Stomach (tissue), 9 donors: ENCODE results near the gene KIF6. TPM values are rescaled to one million over a fixed set of nuclear protein-coding genes. Genes with fewer than 3 reads are reported as not detected.

Experiments
- DNase-seq, 2 donors: peaks; one replicate each; pipeline versions ENCODE4 v3.0.0 to v3.0.0-alpha.2; 2013 to 2019
- H3K27ac ChIP-seq, 5 donors: fragments of 200-600 bp in 4 of 5; sonication (generic) in 4 of 5; one replicate each; pipeline ENCODE4 v1.5.1; 2013 to 2019; ENCODE audit warnings: mild to moderate bottlenecking in 1 of 5, moderate library complexity in 1 of 5
- H3K27me3 ChIP-seq, 3 donors: fragments of 200-600 bp; sonication (generic); one replicate each; pipeline ENCODE4 v1.5.1; 2017 to 2019; ENCODE audit warnings: mixed run types in 1 of 3
- H3K36me3 ChIP-seq, 4 donors: fragments of 200-600 bp; sonication (generic); 1 replicate in 3 of 4; 2 replicates in 1 of 4; pipeline ENCODE4 v1.5.1; 2016 to 2019
- H3K4me1 ChIP-seq, 4 donors: fragments of 200-600 bp; sonication (generic); one replicate each; pipeline ENCODE4 v1.5.1; 2016 to 2019
- H3K4me3 ChIP-seq, 4 donors: fragments of 200-600 bp; sonication (generic) in 3 of 4; one replicate each; pipeline ENCODE4 v1.5.1; 2016 to 2019; ENCODE audit warnings: mild to moderate bottlenecking in 1 of 4
- H3K9me3 ChIP-seq, 4 donors: fragments of 200-600 bp; sonication (generic); one replicate each; pipeline ENCODE4 v1.5.1; 2016 to 2019
- EP300 ChIP-seq: sonication (generic); formaldehyde crosslinking; IDR thresholded peaks from one replicate; pipeline ENCODE4 v1.6.1; 2017; ENCODE audit warnings: antibody characterized with exemption
- POLR2A ChIP-seq, 4 donors: fragments of 450-650 bp; IDR thresholded peaks; one replicate each; pipeline ENCODE4 v1.6.1; 2016; ENCODE audit warnings: antibody characterized with exemption in 4 of 4, control low read depth in 2 of 4, mild to moderate bottlenecking in 1 of 4, moderate library complexity in 1 of 4
- POLR2AphosphoS5 ChIP-seq, 3 donors: sonication (generic); formaldehyde crosslinking; IDR thresholded peaks; one replicate each; pipeline ENCODE4 v1.6.1; 2016; ENCODE audit warnings: antibody characterized with exemption in 3 of 3
- WGBS, 5 donors: extraction: QIAGEN DNeasy Blood & Tissue Kit in 3 of 5; methylation state at CpG; one replicate each; pipeline versions ENCODE4 v1.1.5 to v1.1.7; 2013 to 2018; 5-methylcytosine and 5-hydroxymethylcytosine counted together
- intact Hi-C: fragments of 100-400 bp; cut with DNase I; formaldehyde crosslinking; loops from one replicate; pipeline ENCODE4 v1.15.1; 2023; ENCODE audit warnings: low total_unique reads
- polyA plus RNA-seq, 3 donors: library from polyadenylated mRNA; stranded (reverse); fragments of 200-250 nt; gene quantifications; one replicate each; pipeline ENCODE4 v1.2.3, GENCODE V29; 2013
- total RNA-seq, 5 donors: library from RNA; depleted of rRNA; stranded (reverse); fragments of >200 nt; gene quantifications; one replicate each; pipeline versions ENCODE4 v1.1.0 to v1.2.3, GENCODE V29; 2014 to 2016
- TF ChIP-seq, protein P1 (sequence below), 7 experiments: fragments of 450-650 bp in 4 of 7; fragments of 200-600 bp in 3 of 7; sonication (generic) in 3 of 7; IDR thresholded peaks; one replicate each; pipeline ENCODE4 v1.5.1; 2016 to 2019; ENCODE audit warnings: antibody characterized with exemption in 7 of 7, control low read depth in 2 of 7, mild to moderate bottlenecking in 1 of 7
- donor health status: healthy with polysubstance abuse.
- donor health status: Bipolar disorder and iron deficiency.
- donor health status: healthy.

The KIF6 gene
- total and polyA plus RNA-seq, 8 donors: 0.25 to 9.8 (median 0.37) TPM; not detected in 3

GRCh38 chr6:39702265-39702664 lies 22.9 kb downstream of the KIF6 start:
- no peak for DNase-seq
- Histone ChIP-seq H3K9me3 (no peaks in the 10 kb centered on the region), H3K27me3 (no peaks in the 10 kb centered on the region), H3K36me3 (no peaks in the 10 kb centered on the region), H3K4me1 (no peaks in the 10 kb centered on the region), H3K4me3 (no peak overlapping the region), H3K27ac (no peak overlapping the region)
- intact Hi-C loops: no loop called here
- TF ChIP-seq EP300: no peak
- no peak for TF ChIP-seq POLR2A (IDR thresholded peaks at IDR 0.05)
- TF ChIP-seq, protein P1, sequence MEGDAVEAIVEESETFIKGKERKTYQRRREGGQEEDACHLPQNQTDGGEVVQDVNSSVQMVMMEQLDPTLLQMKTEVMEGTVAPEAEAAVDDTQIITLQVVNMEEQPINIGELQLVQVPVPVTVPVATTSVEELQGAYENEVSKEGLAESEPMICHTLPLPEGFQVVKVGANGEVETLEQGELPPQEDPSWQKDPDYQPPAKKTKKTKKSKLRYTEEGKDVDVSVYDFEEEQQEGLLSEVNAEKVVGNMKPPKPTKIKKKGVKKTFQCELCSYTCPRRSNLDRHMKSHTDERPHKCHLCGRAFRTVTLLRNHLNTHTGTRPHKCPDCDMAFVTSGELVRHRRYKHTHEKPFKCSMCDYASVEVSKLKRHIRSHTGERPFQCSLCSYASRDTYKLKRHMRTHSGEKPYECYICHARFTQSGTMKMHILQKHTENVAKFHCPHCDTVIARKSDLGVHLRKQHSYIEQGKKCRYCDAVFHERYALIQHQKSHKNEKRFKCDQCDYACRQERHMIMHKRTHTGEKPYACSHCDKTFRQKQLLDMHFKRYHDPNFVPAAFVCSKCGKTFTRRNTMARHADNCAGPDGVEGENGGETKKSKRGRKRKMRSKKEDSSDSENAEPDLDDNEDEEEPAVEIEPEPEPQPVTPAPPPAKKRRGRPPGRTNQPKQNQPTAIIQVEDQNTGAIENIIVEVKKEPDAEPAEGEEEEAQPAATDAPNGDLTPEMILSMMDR (IDR thresholded peaks at IDR 0.05): no peak
- TF ChIP-seq POLR2AphosphoS5 (IDR thresholded peaks at IDR 0.05): no peak
- WGBS, 5 donors: 55 to 87% (median 76%) methylated on average over 4 of the region's 4 CpGs

DNA sequence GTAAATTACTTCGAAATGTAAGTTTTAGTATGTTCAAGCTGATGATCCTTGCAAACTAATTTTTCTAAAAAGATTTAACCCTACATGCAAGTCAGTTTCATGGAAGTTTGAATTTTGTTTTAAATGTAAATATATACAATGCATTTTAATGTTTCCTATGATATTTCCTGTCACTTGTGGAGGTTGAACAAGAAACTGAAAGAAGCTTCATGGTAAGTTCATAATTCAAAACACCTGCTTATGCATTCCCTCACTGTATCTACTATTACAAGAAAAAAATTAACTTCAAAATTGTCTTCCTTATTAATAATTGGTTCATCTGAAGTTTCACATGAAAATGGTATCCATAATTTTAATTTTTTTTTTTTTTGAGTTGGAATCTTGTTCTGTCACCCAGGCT lies 24.8 kb downstream of the KIF6 start:
- intact Hi-C loops: no loop called here
- no peaks in the 10 kb centered on the region for H3K9me3 ChIP-seq
- no peaks in the 10 kb centered on the region for H3K27me3 ChIP-seq
- DNase-seq: no peak
- no peak overlapping the region for H3K27ac ChIP-seq
- no peaks in the 10 kb centered on the region for H3K4me1 ChIP-seq
- no peak for TF ChIP-seq POLR2AphosphoS5 (IDR thresholded peaks at IDR 0.05)
- no peaks in the 10 kb centered on the region for H3K36me3 ChIP-seq
- WGBS, 5 donors: 49 to 84% (median 78%) methylated on average over 1 of the region's 1 CpG
- H3K4me3 ChIP-seq: no peak overlapping the region

DNA sequence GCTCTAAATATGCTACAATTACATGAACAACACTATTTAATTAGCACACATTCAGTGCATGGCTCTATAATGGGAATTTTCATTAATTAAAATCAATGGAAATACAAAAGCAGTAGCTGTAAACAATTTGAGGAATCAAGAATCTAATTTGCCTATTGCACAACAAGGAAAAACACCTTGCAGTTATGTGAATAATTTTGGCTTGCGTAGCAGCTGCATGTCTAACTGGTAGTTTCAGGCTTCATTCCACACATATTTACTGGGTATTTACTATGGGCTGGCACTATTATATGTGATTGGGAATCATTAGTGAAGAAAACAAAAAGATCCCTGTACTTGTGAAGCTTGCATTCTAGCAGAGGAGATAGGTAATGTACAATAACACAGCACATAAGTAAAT lies 26.4 kb downstream of the KIF6 start:
- WGBS, 5 donors: 82 to 100% (median 98%) methylated on average over 1 of the region's 1 CpG
- H3K27me3 ChIP-seq: no peaks in the 10 kb centered on the region
- TF ChIP-seq POLR2AphosphoS5 (IDR thresholded peaks at IDR 0.05): no peak
- TF ChIP-seq EP300: no peak
- TF ChIP-seq, protein P1 (IDR thresholded peaks at IDR 0.05): no peak
- no peak for DNase-seq
- no peaks in the 10 kb centered on the region for H3K9me3 ChIP-seq
- no peaks in the 10 kb centered on the region for H3K4me1 ChIP-seq
- no peak overlapping the region for H3K27ac ChIP-seq
- no peaks in the 10 kb centered on the region for H3K36me3 ChIP-seq
- intact Hi-C loops: no loop called here
- no peak overlapping the region for H3K4me3 ChIP-seq

- Histone ChIP-seq H3K27ac (no peak overlapping the region), H3K4me1 (no peaks in the 10 kb centered on the region), H3K4me3 (no peak overlapping the region), H3K36me3 (no peaks in the 10 kb centered on the region), H3K27me3 (no peaks in the 10 kb centered on the region), H3K9me3 (no peaks in the 10 kb centered on the region)
- 55 to 74% (median 64%) methylated on average over 4 of the region's 4 CpGs for WGBS, 5 donors
- TF ChIP-seq, protein P1 (IDR thresholded peaks at IDR 0.05): no peak
- TF ChIP-seq EP300: no peak
- no peak for TF ChIP-seq POLR2AphosphoS5 (IDR thresholded peaks at IDR 0.05)
- TF ChIP-seq POLR2A (IDR thresholded peaks at IDR 0.05): no peak
- intact Hi-C loops: no loop called here
- DNase-seq: no peak
These were observed 28.0 kb downstream of the KIF6 start for GRCh38 chr6:39696986-39697788.

DNA sequence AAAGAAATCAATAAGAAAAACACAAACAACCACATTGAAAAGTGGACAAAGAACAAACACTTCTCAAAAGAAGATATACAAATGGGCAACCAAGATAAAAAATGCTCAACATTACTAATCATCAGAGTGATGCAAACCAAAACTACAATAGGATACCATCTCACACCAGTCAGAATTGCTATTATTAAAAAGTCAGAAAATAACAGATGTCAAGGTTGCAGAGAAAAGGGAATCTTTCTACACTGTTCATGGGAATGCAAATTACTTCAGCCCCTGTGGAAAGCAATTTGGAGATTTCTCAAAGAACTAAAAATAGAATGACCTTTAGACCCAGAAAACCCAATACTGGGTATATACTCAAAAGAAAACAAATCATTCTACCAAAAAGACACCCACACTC lies 29.8 kb downstream of the KIF6 start:
- TF ChIP-seq, protein P1 (IDR thresholded peaks at IDR 0.05): no peak
- no peak for TF ChIP-seq POLR2AphosphoS5 (IDR thresholded peaks at IDR 0.05)
- no peak for TF ChIP-seq POLR2A (IDR thresholded peaks at IDR 0.05)
- TF ChIP-seq EP300: no peak
- Histone ChIP-seq H3K4me3 (no peak overlapping the region), H3K36me3 (no peaks in the 10 kb centered on the region), H3K27ac (no peak overlapping the region), H3K27me3 (no peaks in the 10 kb centered on the region), H3K9me3 (no peaks in the 10 kb centered on the region), H3K4me1 (no peaks in the 10 kb centered on the region)
- no peak for DNase-seq
- intact Hi-C loops: no loop called here
